Measurements from ENCODE around the gene OLIG2. TPM values are rescaled to one million over a fixed set of nuclear protein-coding genes. Genes with fewer than 3 reads are reported as not detected.

Gene OLIG2
- total and polyA plus RNA-seq, 2 experiments from 2014 or later = 0.15 to 1.4 TPM

DNA sequence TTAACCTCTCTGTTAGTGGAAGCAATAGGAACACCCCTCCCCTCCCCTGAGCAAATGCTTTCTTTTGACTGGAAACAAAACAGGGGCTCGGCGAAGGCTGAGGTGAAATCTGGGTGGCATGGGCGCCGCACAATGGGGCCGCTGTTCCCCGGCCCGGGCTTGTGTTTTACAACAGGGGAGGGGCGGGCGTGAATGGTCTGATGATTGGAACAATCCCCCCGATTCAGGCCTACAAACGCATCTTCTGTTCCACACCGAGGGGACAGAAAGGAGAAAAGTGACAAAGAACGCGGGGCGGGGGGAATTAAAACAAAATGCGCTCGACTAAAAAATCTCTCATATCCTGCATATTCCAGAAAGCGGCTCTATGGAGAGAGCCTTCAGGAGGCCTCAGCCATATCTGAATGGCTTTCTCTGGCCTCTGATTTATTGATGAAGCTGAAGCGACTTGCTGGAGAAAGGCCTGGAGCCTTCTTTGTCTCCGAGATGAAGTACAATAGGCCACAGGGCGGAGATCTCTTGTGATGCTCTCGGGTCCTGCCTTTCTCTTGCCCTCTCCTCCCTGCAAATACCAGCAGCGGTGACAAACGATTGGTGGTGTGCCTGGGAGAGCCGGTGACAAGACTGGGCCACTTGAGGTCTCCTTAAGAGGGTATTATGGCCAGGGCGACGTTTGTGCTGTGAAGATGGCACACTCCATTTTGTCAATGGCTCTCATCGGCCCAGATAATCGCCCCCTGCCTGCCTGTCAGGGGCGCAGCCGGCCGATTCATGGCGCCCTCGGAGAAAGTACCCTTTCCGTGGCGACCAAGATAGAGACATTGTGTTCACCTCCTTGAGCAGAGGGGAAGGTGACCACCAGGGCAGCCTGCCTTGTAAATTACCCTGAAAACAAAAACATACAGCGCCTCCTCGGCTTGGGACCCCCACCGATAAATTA, 47.1 kb upstream of the OLIG2 start:
- peak; percentile 45 for ATAC-seq

More for the DNA sequence above, 47.1 kb upstream of the OLIG2 start:
- no peaks in the 10 kb centered on the region for H3K27me3 ChIP-seq (ENCODE audit: insufficient read depth)
- DNase-seq (ENCODE audit: low spot score) = no peak
- peak overlapping the region; percentile 93 for H2AFZ ChIP-seq
- H3K36me3 ChIP-seq (ENCODE audit: insufficient read depth) = no peaks in the 10 kb centered on the region
- H3K27ac ChIP-seq (ENCODE audit: low read depth) = no peak overlapping the region
- H3K27ac Mint-ChIP-seq = no peak overlapping the region
- peaks cover 20% of the 10 kb centered on the region; the same call in 1 of the 2 replicates for H3K4me1 ChIP-seq (ENCODE audit: insufficient read depth)
- H3K4me3 Mint-ChIP-seq = no peak overlapping the region
- no peaks in the 10 kb centered on the region for H3K36me3 Mint-ChIP-seq (ENCODE audit: low read depth)
- no peak overlapping the region for H3K4me3 ChIP-seq
- peaks cover 13% of the 10 kb centered on the region for H3K27me3 Mint-ChIP-seq (ENCODE audit: insufficient read depth, low read depth, poor library complexity)
- TF ChIP-seq, protein P1, sequence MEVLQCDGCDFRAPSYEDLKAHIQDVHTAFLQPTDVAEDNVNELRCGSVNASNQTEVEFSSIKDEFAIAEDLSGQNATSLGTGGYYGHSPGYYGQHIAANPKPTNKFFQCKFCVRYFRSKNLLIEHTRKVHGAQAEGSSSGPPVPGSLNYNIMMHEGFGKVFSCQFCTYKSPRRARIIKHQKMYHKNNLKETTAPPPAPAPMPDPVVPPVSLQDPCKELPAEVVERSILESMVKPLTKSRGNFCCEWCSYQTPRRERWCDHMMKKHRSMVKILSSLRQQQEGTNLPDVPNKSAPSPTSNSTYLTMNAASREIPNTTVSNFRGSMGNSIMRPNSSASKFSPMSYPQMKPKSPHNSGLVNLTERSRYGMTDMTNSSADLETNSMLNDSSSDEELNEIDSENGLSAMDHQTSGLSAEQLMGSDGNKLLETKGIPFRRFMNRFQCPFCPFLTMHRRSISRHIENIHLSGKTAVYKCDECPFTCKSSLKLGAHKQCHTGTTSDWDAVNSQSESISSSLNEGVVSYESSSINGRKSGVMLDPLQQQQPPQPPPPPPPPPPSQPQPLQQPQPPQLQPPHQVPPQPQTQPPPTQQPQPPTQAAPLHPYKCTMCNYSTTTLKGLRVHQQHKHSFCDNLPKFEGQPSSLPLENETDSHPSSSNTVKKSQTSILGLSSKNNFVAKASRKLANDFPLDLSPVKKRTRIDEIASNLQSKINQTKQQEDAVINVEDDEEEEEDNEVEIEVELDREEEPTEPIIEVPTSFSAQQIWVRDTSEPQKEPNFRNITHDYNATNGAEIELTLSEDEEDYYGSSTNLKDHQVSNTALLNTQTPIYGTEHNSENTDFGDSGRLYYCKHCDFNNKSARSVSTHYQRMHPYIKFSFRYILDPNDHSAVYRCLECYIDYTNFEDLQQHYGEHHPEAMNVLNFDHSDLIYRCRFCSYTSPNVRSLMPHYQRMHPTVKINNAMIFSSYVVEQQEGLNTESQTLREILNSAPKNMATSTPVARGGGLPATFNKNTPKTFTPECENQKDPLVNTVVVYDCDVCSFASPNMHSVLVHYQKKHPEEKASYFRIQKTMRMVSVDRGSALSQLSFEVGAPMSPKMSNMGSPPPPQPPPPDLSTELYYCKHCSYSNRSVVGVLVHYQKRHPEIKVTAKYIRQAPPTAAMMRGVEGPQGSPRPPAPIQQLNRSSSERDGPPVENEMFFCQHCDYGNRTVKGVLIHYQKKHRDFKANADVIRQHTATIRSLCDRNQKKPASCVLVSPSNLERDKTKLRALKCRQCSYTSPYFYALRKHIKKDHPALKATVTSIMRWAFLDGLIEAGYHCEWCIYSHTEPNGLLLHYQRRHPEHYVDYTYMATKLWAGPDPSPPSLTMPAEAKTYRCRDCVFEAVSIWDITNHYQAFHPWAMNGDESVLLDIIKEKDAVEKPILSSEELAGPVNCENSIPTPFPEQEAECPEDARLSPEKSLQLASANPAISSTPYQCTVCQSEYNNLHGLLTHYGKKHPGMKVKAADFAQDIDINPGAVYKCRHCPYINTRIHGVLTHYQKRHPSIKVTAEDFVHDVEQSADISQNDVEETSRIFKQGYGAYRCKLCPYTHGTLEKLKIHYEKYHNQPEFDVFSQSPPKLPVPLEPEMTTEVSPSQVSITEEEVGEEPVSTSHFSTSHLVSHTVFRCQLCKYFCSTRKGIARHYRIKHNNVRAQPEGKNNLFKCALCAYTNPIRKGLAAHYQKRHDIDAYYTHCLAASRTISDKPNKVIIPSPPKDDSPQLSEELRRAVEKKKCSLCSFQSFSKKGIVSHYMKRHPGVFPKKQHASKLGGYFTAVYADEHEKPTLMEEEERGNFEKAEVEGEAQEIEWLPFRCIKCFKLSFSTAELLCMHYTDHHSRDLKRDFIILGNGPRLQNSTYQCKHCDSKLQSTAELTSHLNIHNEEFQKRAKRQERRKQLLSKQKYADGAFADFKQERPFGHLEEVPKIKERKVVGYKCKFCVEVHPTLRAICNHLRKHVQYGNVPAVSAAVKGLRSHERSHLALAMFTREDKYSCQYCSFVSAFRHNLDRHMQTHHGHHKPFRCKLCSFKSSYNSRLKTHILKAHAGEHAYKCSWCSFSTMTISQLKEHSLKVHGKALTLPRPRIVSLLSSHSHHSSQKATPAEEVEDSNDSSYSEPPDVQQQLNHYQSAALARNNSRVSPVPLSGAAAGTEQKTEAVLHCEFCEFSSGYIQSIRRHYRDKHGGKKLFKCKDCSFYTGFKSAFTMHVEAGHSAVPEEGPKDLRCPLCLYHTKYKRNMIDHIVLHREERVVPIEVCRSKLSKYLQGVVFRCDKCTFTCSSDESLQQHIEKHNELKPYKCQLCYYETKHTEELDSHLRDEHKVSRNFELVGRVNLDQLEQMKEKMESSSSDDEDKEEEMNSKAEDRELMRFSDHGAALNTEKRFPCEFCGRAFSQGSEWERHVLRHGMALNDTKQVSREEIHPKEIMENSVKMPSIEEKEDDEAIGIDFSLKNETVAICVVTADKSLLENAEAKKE (CRISPR knock-in tag; IDR thresholded peaks at IDR 0.05) = no peak
- TF ChIP-seq, protein P2, sequence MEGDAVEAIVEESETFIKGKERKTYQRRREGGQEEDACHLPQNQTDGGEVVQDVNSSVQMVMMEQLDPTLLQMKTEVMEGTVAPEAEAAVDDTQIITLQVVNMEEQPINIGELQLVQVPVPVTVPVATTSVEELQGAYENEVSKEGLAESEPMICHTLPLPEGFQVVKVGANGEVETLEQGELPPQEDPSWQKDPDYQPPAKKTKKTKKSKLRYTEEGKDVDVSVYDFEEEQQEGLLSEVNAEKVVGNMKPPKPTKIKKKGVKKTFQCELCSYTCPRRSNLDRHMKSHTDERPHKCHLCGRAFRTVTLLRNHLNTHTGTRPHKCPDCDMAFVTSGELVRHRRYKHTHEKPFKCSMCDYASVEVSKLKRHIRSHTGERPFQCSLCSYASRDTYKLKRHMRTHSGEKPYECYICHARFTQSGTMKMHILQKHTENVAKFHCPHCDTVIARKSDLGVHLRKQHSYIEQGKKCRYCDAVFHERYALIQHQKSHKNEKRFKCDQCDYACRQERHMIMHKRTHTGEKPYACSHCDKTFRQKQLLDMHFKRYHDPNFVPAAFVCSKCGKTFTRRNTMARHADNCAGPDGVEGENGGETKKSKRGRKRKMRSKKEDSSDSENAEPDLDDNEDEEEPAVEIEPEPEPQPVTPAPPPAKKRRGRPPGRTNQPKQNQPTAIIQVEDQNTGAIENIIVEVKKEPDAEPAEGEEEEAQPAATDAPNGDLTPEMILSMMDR (conservative IDR thresholded peaks at IDR 0.05; ENCODE audit: low read depth in 2 of 2) = peak; percentile 19 to 25; a peak in 3 of 4 replicates
- H4K20me1 ChIP-seq (replicated peaks; ENCODE audit: insufficient read depth) = no peaks in the 10 kb centered on the region
- H3K9me3 Mint-ChIP-seq = no peaks in the 10 kb centered on the region
- H3F3A ChIP-seq (replicated peaks; ENCODE audit: low read depth) = no peaks in the 10 kb centered on the region
- H3K79me2 ChIP-seq (replicated peaks; ENCODE audit: insufficient read depth) = no peaks in the 10 kb centered on the region
- peaks cover 20% of the 10 kb centered on the region for H3K4me1 Mint-ChIP-seq
- H3K9me2 ChIP-seq (ENCODE audit: insufficient read depth) = no peaks in the 10 kb centered on the region
- H3K4me2 ChIP-seq = no peak overlapping the region
